GM23338 (cell line): ENCODE data around the gene HTT. TPM values are rescaled to one million over a fixed set of nuclear protein-coding genes. Genes with fewer than 3 reads are reported as not detected.

Source experiments
- ATAC-seq: fragments of 200-7000 bp; cut with Tn5 transposase; 3 replicates; pipeline ENCODE4 v1.9.1; 2020
- DNase-seq: peaks from one replicate; pipeline ENCODE4 v3.0.0-alpha.2; 2015; ENCODE audit warnings: low spot score
- H2AFZ ChIP-seq: fragments of 200-600 bp; sonication (generic); 2 replicates; pipeline ENCODE4 v1.8.0; 2016; ENCODE audit warnings: antibody characterized with exemption, mild to moderate bottlenecking, moderate library complexity
- H3F3A ChIP-seq: fragments of 200-600 bp; sonication (generic); replicated peaks from 2 replicates; pipeline ENCODE4 v1.8.0; 2017; ENCODE audit warnings: antibody characterized with exemption, mixed run types, low read depth
- H3K27ac ChIP-seq: fragments of 200-600 bp; sonication (generic); 2 replicates; pipeline ENCODE4 v1.6.1; 2016; ENCODE audit warnings: low read depth
- H3K27me3 ChIP-seq: fragments of 200-600 bp; sonication (generic); 2 replicates; pipeline ENCODE4 v1.8.0; 2016; ENCODE audit warnings: mild to moderate bottlenecking, mixed run types, moderate library complexity; ENCODE audit not compliant: insufficient read depth
- H3K36me3 ChIP-seq: fragments of 200-600 bp; sonication (generic); 2 replicates; pipeline ENCODE4 v1.8.0; 2016; ENCODE audit warnings: mild to moderate bottlenecking; ENCODE audit not compliant: insufficient read depth
- H3K4me1 ChIP-seq: fragments of 200-600 bp; sonication (generic); 2 replicates; pipeline ENCODE4 v1.8.0; 2016; ENCODE audit warnings: mild to moderate bottlenecking, moderate library complexity; ENCODE audit not compliant: insufficient read depth
- H3K4me2 ChIP-seq: fragments of 200-600 bp; sonication (generic); 2 replicates; pipeline ENCODE4 v1.7.1; 2017; ENCODE audit warnings: mixed run types
- H3K4me3 ChIP-seq: fragments of 200-600 bp; sonication (generic); 2 replicates; pipeline ENCODE4 v1.6.1; 2016; ENCODE audit warnings: mixed run types
- H3K79me2 ChIP-seq: fragments of 200-600 bp; sonication (generic); replicated peaks from 2 replicates; pipeline ENCODE4 v1.8.0; 2017; ENCODE audit warnings: mild to moderate bottlenecking; ENCODE audit not compliant: insufficient read depth
- H3K9me2 ChIP-seq: fragments of 200-600 bp; sonication (generic); 2 replicates; pipeline ENCODE4 v1.8.0; 2017; ENCODE audit not compliant: insufficient read depth
- H4K20me1 ChIP-seq: fragments of 200-600 bp; sonication (generic); replicated peaks from 2 replicates; pipeline ENCODE4 v1.8.0; 2017; ENCODE audit warnings: mild to moderate bottlenecking; ENCODE audit not compliant: insufficient read depth
- H3K27ac Mint-ChIP-seq: 2 replicates; pipeline ENCODE4 v1.8.0; 2020; ENCODE audit warnings: inconsistent platforms, mild to moderate bottlenecking, moderate library complexity, mixed read lengths
- H3K27me3 Mint-ChIP-seq: 3 replicates; pipeline ENCODE4 v1.8.0; 2022; ENCODE audit warnings: low read depth, mild to moderate bottlenecking, moderate library complexity, mixed read lengths, inconsistent platforms; ENCODE audit not compliant: insufficient read depth, poor library complexity
- H3K36me3 Mint-ChIP-seq: 3 replicates; pipeline ENCODE4 v1.8.0; 2021; ENCODE audit warnings: low read depth, mild to moderate bottlenecking, inconsistent platforms, moderate library complexity, mixed read lengths
- H3K4me1 Mint-ChIP-seq: 3 replicates; pipeline ENCODE4 v1.8.0; 2020; ENCODE audit warnings: mild to moderate bottlenecking, inconsistent platforms, mixed read lengths
- H3K4me3 Mint-ChIP-seq: 3 replicates; pipeline ENCODE4 v1.8.0; 2021; ENCODE audit warnings: moderate library complexity, mild to moderate bottlenecking, inconsistent platforms, mixed read lengths
- H3K9me3 Mint-ChIP-seq: 3 replicates; pipeline ENCODE4 v1.8.0; 2020; ENCODE audit warnings: moderate library complexity, mild to moderate bottlenecking, inconsistent platforms, mixed read lengths
- CREB1 ChIP-seq: fragments of 250-450 bp; sonication (Bioruptor Pico); IDR thresholded peaks from 2 replicates; pipeline ENCODE4 v1.5.0; 2020; ENCODE audit warnings: low read depth, mild to moderate bottlenecking, moderate library complexity
- EZH2 ChIP-seq: fragments of 200-600 bp; sonication (generic); IDR thresholded peaks from one replicate; pipeline ENCODE4 v1.8.0; 2017; ENCODE audit warnings: antibody characterized with exemption, mild to moderate bottlenecking, low read depth; ENCODE audit not compliant: unreplicated experiment
- JUNB ChIP-seq: IDR thresholded peaks from one replicate; pipeline ENCODE4 v1.6.1; 2016; ENCODE audit warnings: antibody characterized with exemption; ENCODE audit not compliant: unreplicated experiment
- POLR2AphosphoS5 ChIP-seq: IDR thresholded peaks from 2 replicates; pipeline ENCODE4 v1.6.1; 2016; ENCODE audit warnings: antibody characterized with exemption, low read depth
- REST ChIP-seq: IDR thresholded peaks from one replicate; pipeline ENCODE4 v1.6.1; 2018; ENCODE audit warnings: antibody characterized with exemption; ENCODE audit not compliant: unreplicated experiment
- STAT1 ChIP-seq: IDR thresholded peaks from one replicate; pipeline ENCODE4 v1.6.1; 2016; ENCODE audit warnings: antibody characterized with exemption; ENCODE audit not compliant: unreplicated experiment
- ZNF331 ChIP-seq: fragments of 250-450 bp; sonication (Bioruptor Pico); IDR thresholded peaks from 2 replicates; pipeline ENCODE4 v1.5.0; 2020; ENCODE audit warnings: low read depth, mild to moderate bottlenecking, moderate library complexity
- ZNF462 ChIP-seq: fragments of 250-450 bp; sonication (Bioruptor Pico); IDR thresholded peaks from 2 replicates; pipeline ENCODE4 v1.5.0; 2020; ENCODE audit warnings: mild to moderate bottlenecking, moderate library complexity
- polyA plus RNA-seq: library from polyadenylated mRNA; unstranded; fragments of >200 nt; fragmentation: Nextera tagmentation; extraction: Ambion mirVana; gene quantifications from 2 replicates; pipeline ENCODE4 v1.2.1, GENCODE V29; 2016
- total RNA-seq: library from RNA; depleted of rRNA; stranded (reverse); fragments of >200 nt; shearing (Covaris generic); gene quantifications from 2 replicates; pipeline ENCODE4 v1.2.3, GENCODE V29; 2014

Gene HTT
- total and polyA plus RNA-seq, 2 experiments from 2014 or later, result 26.6 to 67.7 TPM

- TF ChIP-seq REST (no peak), POLR2AphosphoS5 (no peak), CREB1 (CRISPR knock-in tag) (no peak)
These were observed 193.3 kb downstream of the HTT start (continued) for GRCh38 chr4:3267576-3268394.

GRCh38 chr4:3268395-3269104 lies 194.1 kb downstream of the HTT start:
- H3K36me3 ChIP-seq, result no peaks in the 10 kb centered on the region
- Mint-ChIP-seq H3K36me3 (no peaks in the 10 kb centered on the region), H3K27ac (no peak overlapping the region), H3K27me3 (peaks cover 4% of the 10 kb centered on the region), H3K4me3 (no peak overlapping the region), H3K4me1 (peaks cover 12% of the 10 kb centered on the region), H3K9me3 (no peaks in the 10 kb centered on the region)
- H3K27me3 ChIP-seq, result no peaks in the 10 kb centered on the region
- no peaks in the 10 kb centered on the region for H3F3A ChIP-seq
- no peak overlapping the region for H3K4me2 ChIP-seq
- H3K27ac ChIP-seq, result no peak overlapping the region
- ATAC-seq (peak; percentile 11; the same call in 1 of the 3 replicates), DNase-seq (no peak)
- H3K9me2 ChIP-seq, result no peaks in the 10 kb centered on the region
- no peak overlapping the region for H3K4me3 ChIP-seq
- no peak overlapping the region for H2AFZ ChIP-seq
- no peaks in the 10 kb centered on the region for H4K20me1 ChIP-seq
- no peaks in the 10 kb centered on the region for H3K79me2 ChIP-seq
- H3K4me1 ChIP-seq, result no peaks in the 10 kb centered on the region
- TF ChIP-seq STAT1, result no peak
- no peak for TF ChIP-seq REST
- no peak for TF ChIP-seq ZNF462 (CRISPR knock-in tag)
- no peak for TF ChIP-seq ZNF331 (CRISPR knock-in tag)
- TF ChIP-seq POLR2AphosphoS5, result no peak
- TF ChIP-seq JUNB, result no peak
- TF ChIP-seq EZH2, result no peak
- TF ChIP-seq CREB1 (CRISPR knock-in tag), result no peak
